Ascending aorta (tissue), 2 donors: ENCODE data around the gene OR2T5. TPM values are rescaled to one million over a fixed set of nuclear protein-coding genes. Genes with fewer than 3 reads are reported as not detected.
"Not testable (repeated sequence)": the region's sequence is repeated elsewhere in the genome, so short reads cannot be mapped to it uniquely, and the experiment has no call there.

Source experiments
- DNase-seq, 2 donors: peaks; one replicate each; pipeline ENCODE4 v3.0.0-alpha.2; 2019; ENCODE audit warnings: low spot score in 2 of 2
- H3K27ac ChIP-seq, 2 donors: fragments of 200-600 bp; sonication (generic); one replicate each; pipeline ENCODE4 v1.5.1; 2016 to 2017; ENCODE audit warnings: mild to moderate bottlenecking in 1 of 2
- H3K27me3 ChIP-seq: fragments of 200-600 bp; sonication (generic); one replicate; pipeline ENCODE4 v1.5.1; 2017
- H3K36me3 ChIP-seq, 2 donors: fragments of 200-600 bp; sonication (generic); one replicate each; pipeline ENCODE4 v1.5.1; 2016
- H3K4me1 ChIP-seq, 2 donors: fragments of 200-600 bp; sonication (generic); one replicate each; pipeline ENCODE4 v1.5.1; 2016 to 2017; ENCODE audit warnings: mild to moderate bottlenecking in 1 of 2
- H3K4me3 ChIP-seq, 2 donors: fragments of 200-600 bp; sonication (generic); one replicate each; pipeline ENCODE4 v1.5.1; 2016 to 2017; ENCODE audit warnings: mild to moderate bottlenecking in 1 of 2
- H3K9me3 ChIP-seq, 2 donors: fragments of 200-600 bp; sonication (generic); one replicate each; pipeline ENCODE4 v1.5.1; 2016
- intact Hi-C: fragments of 100-400 bp; cut with DNase I; formaldehyde crosslinking; loops from one replicate; pipeline ENCODE4 v1.15.1; 2023
- total RNA-seq: library from RNA; depleted of rRNA; stranded (reverse); fragments of >200 nt; gene quantifications from one replicate; pipeline ENCODE4 v1.1.0, GENCODE V29; 2016
- TF ChIP-seq, protein P1 (sequence below), 3 experiments: fragments of 200-600 bp in 2 of 3; fragments of 450-650 bp in 1 of 3; sonication (generic) in 2 of 3; IDR thresholded peaks; one replicate each; pipeline ENCODE4 v1.5.1; 2016 to 2019; ENCODE audit warnings: antibody characterized with exemption in 3 of 3, mild to moderate bottlenecking in 1 of 3, moderate library complexity in 1 of 3

Gene OR2T5
- total RNA-seq, 1 donor from 2014 or later, result not detected

DNA sequence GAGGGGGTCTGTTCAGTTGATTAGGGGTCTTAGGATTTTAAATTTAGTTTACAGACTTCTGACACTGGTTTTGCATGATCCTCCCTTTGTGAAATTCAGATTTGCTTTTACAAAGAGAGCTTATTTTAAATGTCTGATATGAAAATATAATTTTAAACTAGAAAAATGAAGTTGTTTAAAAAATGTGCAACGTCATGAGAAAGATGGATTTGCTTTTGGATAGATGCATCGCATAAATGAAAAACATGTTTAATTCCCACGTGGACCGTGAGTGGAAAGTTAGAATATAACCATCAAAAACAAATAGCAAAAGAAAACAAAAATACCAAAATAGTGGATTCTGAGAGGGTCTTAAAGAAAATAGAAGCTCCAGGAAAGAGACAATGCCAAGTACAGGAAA lies 17.2 kb upstream of the OR2T5 start:
- H3K27ac ChIP-seq, result no peak overlapping the region
- no peak for DNase-seq
- no peak overlapping the region for H3K4me3 ChIP-seq
- no peaks in the 10 kb centered on the region for H3K27me3 ChIP-seq
- H3K9me3 ChIP-seq, result no peaks in the 10 kb centered on the region
- intact Hi-C loops, result no loop called here
- TF ChIP-seq, protein P1, sequence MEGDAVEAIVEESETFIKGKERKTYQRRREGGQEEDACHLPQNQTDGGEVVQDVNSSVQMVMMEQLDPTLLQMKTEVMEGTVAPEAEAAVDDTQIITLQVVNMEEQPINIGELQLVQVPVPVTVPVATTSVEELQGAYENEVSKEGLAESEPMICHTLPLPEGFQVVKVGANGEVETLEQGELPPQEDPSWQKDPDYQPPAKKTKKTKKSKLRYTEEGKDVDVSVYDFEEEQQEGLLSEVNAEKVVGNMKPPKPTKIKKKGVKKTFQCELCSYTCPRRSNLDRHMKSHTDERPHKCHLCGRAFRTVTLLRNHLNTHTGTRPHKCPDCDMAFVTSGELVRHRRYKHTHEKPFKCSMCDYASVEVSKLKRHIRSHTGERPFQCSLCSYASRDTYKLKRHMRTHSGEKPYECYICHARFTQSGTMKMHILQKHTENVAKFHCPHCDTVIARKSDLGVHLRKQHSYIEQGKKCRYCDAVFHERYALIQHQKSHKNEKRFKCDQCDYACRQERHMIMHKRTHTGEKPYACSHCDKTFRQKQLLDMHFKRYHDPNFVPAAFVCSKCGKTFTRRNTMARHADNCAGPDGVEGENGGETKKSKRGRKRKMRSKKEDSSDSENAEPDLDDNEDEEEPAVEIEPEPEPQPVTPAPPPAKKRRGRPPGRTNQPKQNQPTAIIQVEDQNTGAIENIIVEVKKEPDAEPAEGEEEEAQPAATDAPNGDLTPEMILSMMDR (IDR thresholded peaks at IDR 0.05), result no peak
- no peaks in the 10 kb centered on the region for H3K36me3 ChIP-seq
- H3K4me1 ChIP-seq, result no peaks in the 10 kb centered on the region

DNA sequence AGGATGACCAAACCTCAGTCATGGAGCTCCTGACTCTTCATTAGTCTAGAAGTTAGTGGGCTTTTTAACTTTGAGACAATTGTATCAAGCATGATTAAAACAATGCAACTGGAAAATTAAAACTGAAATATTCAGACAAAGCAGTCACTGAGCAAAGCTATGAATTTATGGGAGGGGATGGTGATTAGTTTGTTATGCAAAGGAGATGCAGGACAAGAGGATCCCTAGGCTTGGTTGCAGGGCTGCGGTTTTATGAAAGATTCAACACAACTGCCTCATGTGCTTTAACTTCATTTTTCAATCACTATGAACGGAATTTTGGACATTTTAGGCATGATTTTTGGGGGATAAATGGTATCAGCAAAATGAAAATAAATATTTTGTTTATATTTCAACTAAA lies 16.3 kb upstream of the OR2T5 start:
- H3K27me3 ChIP-seq, intact Hi-C loops, H3K4me3 ChIP-seq, H3K9me3 ChIP-seq, H3K27ac ChIP-seq, DNase-seq, H3K36me3 ChIP-seq, H3K4me1 ChIP-seq: not testable (repeated sequence)

DNA sequence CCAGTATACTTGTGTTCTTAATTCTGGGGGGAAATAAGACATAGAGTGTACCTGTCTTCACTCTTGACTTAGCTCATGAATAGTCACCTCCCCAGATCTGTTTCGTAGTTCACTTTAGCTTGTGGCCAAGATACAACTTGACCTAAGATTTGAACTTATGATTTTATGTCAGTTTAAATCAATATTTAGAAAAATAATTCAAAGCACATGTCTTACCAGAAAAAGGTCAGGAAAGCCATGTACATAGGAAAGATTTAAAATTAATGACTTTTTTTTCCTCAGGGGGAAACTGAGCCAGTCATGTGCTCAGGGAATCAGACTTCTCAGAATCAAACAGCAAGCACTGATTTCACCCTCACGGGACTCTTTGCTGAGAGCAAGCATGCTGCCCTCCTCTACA lies 15.3 kb upstream of the OR2T5 start, which contains the start of gene OR2T3:
Gene OR2T3 (plus strand): TSS at position 301 of the 400 bp plus-strand sequence. CDS start 0 bp downstream, at position 301.
- H3K27ac ChIP-seq, H3K27me3 ChIP-seq, H3K36me3 ChIP-seq, H3K9me3 ChIP-seq, H3K4me1 ChIP-seq, intact Hi-C loops, H3K4me3 ChIP-seq, DNase-seq: not testable (repeated sequence)

DNA sequence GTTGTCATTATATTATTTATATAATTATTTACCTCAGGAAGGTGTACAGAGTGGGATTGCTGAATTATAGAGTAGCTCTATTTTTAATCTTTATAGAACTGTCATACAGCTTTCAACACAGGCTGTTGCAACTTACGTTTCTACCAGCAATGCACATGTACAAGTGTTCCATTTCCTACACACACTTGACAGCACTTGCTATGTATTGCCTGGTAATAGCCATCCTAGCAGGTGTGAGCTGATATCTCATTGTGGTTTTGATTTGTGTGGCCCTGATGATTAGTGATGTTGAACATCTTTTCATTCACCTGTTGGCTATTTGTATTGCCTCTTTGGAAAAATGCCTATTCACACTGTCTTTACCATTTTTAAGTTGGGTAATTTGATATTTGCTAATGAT lies 12.7 kb upstream of the OR2T5 start:
- H3K27me3 ChIP-seq, H3K4me3 ChIP-seq, H3K36me3 ChIP-seq, DNase-seq, H3K9me3 ChIP-seq, H3K27ac ChIP-seq, H3K4me1 ChIP-seq, intact Hi-C loops: not testable (repeated sequence)

DNA sequence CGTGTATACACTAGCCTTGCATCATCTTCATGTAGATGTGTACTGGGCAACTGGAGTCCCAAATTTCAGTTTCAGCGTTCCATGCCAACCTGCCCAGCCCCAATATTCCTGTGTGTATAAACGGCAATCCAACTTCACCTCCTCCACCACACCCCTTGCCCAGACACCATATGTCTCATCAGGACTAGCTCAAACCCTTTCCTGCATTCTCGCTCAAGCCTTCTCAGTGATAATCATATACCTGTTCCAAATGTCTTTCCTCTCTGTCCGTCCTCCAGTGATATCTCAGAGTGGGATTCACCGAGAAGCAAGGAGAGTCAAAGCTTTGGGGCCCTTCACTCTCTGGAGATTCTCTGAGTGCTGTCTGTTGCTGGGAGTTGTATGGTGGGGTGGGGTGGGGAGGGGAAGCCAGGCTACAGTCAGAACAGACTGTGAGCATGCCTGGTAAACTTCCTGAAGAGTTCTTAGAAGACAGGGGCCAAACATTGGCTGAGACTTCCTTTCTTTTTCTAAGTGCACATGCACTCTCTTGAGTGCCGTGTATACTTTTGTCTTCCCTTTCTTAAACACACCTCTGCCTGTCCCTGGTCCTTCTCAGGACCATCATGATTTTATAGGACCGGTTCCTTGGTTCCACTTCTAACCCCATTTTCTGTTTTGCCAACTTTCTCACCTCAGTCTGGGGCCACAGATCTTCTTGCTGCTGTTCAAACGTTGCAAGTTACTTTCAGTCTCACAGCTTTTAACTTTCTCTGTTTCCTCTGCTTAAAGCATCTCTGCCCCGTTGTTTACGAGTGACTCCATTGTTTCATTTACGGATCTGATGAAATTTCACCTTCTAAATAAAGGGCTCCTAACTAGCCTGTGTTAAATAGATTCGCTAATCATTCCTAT lies 6.5 kb upstream of the OR2T5 start:
- H3K9me3 ChIP-seq, H3K36me3 ChIP-seq, intact Hi-C loops, DNase-seq, H3K27me3 ChIP-seq, H3K27ac ChIP-seq, H3K4me3 ChIP-seq, H3K4me1 ChIP-seq: not testable (repeated sequence)

DNA sequence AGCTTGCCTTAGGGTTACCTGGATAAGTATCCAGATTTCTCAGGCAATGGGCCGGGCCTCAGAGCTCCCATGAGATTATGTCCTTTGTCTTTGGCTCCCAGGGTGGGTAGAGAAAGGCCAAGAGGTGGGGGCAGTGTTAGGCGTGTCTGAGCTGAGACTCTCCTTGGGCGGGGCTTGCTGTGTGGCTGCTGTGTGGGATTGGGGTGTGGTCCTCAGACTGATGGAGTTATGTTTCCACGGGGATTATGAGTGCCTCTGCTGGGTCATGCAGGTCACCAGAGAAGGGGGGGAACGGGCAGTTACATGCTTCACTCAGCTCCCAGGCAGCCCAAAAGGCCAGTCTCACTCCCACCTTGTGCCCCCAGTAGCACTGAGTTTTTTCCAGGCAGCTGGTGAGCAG lies 8.3 kb downstream of the OR2T5 start:
- intact Hi-C loops, H3K36me3 ChIP-seq, H3K9me3 ChIP-seq, H3K27ac ChIP-seq, H3K4me3 ChIP-seq, DNase-seq, H3K4me1 ChIP-seq, H3K27me3 ChIP-seq: not testable (repeated sequence)

DNA sequence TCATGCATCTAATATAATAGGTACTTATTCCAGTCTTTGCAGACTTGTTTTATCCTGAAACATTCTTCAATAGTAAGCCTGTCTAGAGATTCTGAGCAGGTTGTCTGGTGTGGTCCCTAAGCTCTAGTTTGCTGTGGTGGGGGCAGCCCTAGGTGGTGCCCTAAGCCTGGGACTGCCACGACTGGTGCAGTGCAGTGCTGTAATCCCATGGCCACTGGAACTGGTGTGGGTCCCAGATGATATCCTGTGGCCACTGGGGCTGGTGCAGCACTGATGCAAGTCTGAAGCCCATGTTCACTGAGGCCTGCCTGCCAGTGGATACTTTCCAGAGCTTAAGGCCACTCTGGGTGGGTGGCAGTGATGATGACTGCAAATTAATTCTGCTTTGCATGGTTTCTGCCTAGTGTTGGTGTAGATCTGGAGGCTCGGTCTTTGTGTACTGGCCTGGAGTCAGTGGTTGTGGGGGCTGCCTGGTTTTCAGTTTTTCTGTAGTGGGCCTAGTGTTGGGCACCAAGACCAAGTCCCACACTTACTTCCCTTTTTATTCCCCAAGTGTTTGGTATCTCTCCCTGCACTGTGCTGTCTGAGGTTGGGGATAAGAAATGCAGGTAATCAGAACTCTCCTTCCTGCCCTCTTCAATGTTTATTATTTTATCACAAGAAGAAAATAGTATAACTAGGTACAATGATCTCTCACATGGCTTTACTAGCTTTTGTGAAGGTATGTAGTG lies 12.1 kb downstream of the OR2T5 start:
- H3K36me3 ChIP-seq, H3K4me3 ChIP-seq, DNase-seq, H3K27me3 ChIP-seq, H3K9me3 ChIP-seq, intact Hi-C loops, H3K4me1 ChIP-seq, H3K27ac ChIP-seq: not testable (repeated sequence)

- H3K36me3 ChIP-seq, H3K4me1 ChIP-seq, DNase-seq, H3K27ac ChIP-seq, H3K9me3 ChIP-seq, intact Hi-C loops, H3K27me3 ChIP-seq, H3K4me3 ChIP-seq: not testable (repeated sequence)
Measured at GRCh38 chr1:248507773-248508172, 19.4 kb downstream of the OR2T5 start, which contains the start of gene OR2G6. OR2G6 (plus strand) TSS chr1:248508073; CDS start chr1:248521647, 13,574 bp downstream.

DNA sequence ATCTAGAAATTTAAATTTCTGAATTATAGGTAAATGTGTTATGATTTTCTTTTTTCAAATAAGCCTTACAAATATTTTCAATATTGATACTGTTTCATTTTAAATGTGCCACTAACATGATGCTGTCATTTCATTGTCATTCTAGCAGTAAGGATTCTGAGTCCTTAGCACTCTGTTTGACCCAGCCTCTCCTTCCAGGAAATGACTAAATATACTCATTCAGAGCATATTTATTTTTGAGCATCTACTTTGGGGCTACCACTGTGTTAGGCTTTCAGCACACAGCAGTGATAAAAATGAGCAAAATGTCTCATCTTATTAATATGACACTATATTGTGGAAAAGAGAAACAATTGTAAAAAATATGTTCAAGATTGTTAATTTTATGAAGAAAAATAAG lies 21.8 kb downstream of the OR2T5 start:
- H3K4me3 ChIP-seq, H3K27me3 ChIP-seq, H3K27ac ChIP-seq, DNase-seq, H3K36me3 ChIP-seq, H3K9me3 ChIP-seq, intact Hi-C loops, H3K4me1 ChIP-seq: not testable (repeated sequence)
